GM18507 (cell line): ENCODE measurements around the gene TSPAN14.
"Not testable (repeated sequence)": the region's sequence is repeated elsewhere in the genome, so short reads cannot be mapped to it uniquely, and the experiment has no call there.

Source experiments
- DNase-seq: peaks from one replicate; pipeline ENCODE4 v3.0.0; 2011; ENCODE audit warnings: low read depth; ENCODE audit not compliant: insufficient read length; ENCODE audit errors: extremely low spot score
- FAIRE-seq: peaks from 2 replicates; lab custom pipeline; 2011; peaks lifted over from hg19 to GRCh38; lab: Jason Lieb, UNC

The TSPAN14 gene

DNA sequence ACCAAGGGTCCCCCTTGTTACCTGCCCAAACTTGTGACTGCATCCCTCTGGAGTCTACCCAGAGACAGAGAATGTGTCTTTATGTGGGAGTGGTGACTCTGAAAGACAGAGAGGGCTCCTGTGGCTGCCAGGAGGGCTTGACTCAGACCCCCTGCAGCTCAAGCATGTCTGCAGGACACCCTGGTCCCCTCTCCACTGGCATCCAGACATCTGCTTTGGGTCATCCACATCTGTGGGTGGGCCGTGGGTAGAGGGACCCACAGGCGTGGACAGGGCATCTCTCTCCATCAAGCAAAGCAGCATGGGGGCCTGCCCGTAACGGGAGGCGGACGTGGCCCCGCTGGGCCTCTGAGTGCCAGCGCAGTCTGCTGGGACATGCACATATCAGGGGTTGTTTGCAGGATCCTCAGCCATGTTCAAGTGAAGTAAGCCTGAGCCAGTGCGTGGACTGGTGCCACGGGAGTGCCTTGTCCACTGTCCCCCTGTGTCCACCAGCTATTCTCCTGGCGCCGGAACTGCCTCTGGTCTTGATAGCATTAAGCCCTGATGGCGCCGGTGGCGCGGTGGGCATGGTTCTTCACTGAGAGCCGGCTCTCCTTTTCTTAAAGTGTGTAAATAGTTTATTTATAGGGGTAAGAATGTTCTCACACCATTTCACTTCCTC lies 64.2 kb downstream of the TSPAN14 start:
- FAIRE-seq = peak; percentile 46
- DNase-seq = no peak

DNA sequence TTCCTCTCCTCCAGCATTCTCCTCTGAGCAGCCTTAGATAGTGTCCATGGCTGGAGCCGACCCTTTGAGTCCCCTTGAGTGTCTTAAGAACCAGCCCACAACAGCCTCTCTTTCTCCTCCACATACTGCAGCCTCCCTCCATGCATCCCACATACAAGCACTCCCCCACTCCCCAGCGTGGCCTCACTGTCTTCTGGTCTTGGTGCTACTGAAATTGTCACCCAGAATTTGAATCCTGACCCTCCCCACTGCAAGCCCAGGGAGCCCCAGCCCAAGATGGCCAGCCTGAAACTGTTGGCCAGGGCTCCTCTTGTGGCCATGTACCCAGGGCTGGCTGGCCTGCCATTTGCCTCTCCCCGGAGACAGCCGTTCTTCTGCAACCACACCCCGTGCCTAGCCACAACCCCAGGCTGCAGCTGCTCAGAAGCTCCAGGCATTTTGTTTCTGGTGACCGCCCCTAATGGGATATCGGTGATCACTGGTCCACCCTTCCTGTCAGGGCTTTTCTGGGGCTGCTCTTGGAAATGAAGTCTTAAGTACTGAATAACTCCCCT lies 64.8 kb downstream of the TSPAN14 start:
- DNase-seq (no peak), FAIRE-seq (no peak)

DNA sequence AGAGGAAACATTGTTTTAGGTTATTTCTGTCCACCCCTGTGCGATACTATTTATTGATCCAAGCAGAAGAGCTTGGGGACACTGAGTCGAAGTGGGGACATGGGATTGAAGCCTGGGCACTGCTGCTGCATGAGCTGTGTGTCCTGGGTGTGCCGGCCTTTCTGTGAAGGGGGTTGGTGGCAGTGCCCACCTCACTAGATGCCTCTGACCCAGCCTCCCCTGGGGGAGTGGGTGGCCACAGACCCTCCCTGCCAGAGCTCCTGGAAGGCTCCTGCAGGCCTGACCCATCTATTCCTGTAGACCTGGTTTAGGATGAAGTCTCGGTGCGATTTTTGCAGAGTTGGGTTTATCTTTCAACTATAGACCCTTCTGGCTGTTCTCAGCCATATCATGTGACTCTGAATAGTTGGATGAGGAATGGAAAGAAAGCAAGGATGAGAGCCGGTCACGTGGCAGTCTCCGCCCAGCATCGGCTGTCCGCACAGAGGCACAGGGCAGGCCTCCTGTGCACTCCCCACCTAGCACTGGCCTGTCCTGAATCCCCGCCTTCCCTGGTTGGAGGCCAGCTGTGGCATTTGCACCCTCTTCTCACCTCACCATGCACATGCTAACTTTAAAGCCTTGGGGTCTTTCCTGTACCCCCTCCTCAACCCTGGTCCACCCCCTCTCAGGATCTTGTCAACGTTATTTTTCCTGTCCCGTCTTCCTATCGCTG lies 66.0 kb downstream of the TSPAN14 start:
- FAIRE-seq = no peak
- DNase-seq = no peak

DNA sequence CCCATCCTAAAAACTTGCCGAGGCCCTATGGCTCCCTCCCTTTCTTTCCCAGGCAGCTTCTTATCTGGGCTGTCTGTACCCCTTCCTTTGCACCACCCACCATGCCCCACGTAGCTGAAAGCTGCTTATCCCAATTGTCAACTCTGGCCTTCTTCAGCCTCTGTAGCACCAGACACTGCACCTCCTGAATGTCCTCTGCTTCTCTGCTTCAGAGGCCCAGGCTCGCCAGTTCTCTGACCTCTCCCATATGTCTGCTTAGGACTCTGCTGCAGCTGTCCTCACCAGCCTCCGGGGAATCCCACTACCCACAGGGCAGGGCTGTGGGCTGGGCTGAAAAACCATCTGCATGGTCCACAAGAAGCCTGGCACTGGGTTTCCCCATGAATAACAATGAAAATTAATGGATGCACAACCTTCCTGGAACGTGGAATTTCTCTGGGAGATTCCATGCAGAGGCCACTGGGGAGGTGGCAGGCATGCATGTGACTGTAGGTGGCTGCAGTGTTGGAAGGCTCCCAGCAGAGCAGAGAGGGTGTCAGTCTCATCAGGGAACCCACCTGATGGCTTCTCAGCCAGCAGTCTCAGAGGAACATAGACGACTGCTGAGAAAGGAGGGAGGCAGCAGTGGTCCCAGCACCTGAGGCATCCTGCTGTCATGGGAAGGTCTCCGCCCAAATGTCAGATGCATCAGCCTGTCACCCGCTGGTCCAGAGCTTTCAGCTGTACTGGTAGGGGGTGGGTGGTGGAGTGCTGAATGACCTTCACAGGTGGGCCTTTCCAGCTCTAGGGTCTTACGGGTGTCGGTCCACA lies 66.8 kb downstream of the TSPAN14 start:
- no peak for DNase-seq
- no peak for FAIRE-seq

DNA sequence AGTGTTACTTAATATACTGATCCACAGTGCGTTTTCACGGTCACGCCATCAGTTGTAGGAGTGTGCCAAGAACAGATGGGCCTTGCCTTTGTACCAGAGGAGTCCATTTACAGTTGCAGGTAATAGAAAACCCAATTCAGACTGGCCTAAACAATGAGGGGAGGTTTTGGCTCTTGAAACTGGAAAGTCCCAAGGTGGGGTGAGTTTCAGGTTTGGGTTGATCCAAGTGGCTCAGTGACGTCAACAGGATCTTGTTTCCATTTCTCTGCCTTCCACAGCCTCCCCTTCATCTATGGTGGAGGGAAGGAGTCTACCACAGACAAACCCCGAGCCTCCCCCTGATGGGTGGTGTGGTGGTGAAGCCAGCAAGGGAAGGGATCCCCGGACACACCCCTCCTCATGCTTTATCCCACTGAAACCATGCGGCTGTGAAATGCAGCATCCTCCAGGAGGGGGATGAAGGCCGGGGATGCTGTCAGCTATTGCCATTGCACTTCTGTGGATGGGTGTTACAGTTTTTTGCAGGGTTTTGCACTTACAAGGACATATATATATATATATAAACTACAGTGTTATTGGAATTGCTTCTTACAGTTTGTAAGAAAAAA lies 68.8 kb downstream of the TSPAN14 start:
- FAIRE-seq (no peak), DNase-seq (no peak)

DNA sequence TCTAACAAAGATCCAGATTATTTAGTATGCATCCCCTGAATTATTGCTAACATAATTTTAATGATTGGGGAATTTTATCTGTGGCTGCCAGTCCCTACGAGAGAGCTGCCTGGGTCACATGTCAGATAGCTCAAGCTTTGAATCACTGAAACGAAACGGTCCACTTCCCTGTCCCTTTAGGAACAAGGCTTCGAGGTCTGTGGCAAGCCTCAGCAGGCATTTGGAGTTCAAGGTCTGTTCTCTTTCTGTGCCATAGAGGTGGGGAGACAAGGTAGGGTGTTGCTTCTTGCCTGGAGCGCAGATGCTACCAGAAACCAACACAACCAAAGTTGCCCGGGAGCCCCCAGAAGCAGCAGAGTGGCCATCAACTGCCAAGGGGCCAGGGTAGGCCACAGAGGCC lies 69.7 kb downstream of the TSPAN14 start:
- DNase-seq (no peak), FAIRE-seq (no peak)

DNA sequence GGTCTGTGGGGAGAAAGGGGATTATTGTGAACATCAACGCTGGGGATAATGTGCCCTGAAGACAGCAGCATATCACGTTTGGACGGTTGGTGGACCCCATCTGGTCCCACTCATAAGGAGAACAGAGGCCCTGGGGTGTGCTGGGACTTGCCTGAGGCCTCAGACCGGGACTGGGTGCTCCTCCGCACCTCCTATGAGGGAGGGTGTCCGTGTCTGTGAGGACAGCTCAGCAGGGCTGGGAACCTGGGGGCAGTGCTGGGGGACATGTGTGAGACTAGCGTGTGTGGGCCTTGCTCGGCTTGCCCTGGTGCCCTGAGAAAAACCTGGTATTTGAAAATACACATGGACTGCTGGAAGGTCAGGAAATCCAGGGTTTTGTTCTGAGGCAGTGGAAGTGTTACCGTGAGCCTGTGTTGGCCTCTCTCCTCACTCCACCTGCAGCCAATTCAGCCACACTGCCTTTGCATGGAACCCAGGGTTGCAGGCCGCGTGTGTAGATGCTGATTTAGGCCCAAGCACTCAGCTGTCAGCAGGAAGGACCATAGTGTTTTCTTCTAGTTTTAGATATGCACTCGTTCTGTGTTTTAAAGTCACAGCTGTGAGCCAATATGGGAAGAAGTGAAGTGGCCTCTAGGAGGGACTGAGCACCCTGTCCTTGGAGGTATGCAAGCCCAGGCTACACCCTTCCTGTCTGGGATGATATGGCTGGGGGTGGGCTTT lies 70.2 kb downstream of the TSPAN14 start:
- FAIRE-seq = no peak

DNA sequence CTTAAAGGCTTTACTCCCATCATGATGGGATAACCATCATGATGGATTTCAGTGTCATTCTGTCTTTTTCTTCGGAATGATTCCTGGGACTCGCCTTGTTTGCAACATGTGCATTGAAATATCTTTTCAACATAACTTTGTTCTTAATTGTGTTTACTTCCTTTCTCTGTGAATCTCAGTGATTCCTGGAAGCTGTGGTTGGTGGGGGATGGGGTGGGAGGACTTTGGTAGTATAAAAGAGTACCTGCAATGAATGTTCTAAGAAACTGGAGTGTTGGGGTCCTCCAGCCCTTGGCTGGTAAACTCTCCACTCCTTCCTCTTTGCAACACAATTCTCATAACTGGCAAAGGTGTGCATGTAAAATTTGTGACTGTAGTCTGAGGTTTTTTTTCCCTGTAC lies 72.1 kb downstream of the TSPAN14 start:
- no peak for FAIRE-seq
- no peak for DNase-seq

More for the DNA sequence above, 70.2 kb downstream of the TSPAN14 start:
- no peak for DNase-seq

DNA sequence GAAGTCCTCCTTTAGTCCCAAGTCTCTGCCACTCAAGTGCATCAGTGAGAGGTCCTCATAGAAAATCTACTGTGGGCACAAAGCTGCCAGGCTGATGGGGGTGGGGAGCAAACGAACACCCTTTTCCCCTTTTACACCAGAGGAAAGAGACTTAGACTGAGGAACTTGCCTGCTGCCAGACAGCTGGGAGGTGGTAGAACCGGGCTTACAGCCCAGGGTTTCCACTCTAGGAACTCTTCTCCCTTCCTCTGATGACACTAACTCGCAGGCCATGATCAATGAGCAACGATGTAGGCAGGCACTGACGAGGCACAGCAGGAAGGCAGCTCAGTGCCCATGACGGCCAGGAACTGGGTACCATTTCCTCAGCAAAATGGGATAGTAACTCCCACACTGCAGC lies 72.6 kb downstream of the TSPAN14 start:
- FAIRE-seq (no peak), DNase-seq (no peak)

DNA sequence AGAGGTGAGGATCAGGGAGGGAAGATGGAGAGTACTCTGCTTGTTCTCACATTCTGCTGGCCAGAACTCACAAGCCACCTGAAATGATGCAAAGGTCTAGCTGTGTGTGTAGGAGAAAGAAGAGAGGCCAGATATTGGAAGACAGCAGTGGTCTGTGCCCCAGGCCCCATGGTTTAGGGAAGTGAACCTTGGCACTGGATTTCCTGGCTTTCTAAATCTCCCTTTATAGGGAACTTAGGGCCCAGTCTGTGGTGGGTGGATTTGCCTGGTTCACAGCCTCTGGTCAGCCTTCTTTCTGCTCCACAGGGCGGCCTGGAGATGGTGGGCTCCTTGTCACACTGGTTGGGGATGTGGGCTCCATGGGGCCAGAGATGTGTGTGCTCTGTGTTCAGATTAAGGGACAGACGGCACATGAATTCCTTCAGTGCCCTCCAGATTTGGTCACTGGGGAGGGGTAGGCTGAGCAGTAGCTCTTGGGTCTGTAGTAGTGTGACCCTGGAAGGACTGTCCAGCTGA lies 74.1 kb downstream of the TSPAN14 start:
- no peak for FAIRE-seq
- no peak for DNase-seq

DNA sequence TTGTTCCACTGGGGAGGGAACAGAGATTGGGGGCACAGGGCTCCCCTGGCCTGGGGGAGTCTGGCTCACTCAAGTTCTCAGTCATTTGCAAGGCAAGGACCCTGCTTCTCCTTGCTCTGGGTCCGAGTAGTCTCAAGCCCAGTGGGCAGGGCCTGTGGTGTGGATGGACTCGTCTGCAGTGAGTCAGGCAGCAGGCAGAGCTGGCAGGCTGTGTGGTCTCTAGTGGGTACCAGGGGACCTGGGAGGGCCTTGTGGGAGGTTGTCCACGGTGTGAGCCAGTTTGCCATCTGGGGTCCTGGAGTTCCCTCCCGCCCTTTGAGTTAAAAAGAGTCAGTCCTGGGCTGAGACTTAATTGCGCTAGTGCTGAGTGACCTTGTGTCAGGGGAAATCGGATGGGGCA lies 74.8 kb downstream of the TSPAN14 start:
- DNase-seq (no peak), FAIRE-seq (no peak)

DNA sequence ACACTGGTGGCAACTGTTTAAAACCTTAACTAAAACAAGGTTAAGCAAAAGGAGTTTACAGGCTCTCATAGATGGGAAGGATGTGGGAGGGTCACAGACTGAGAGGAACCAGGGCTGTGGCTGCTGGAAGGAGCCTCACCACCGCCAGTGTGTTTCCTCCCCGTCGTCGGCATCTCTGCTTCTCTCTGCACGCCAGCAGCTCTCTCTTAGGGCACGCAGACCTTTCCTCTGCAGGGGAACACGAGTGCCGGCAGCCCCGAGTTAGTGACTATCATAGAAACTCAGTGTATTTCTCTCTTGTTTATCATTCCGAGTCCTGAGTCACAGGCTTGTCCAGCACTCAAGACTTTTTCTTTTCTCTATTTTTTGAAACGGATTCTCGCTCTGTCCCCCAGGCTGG lies 75.5 kb downstream of the TSPAN14 start:
- FAIRE-seq (no peak), DNase-seq (no peak)

DNA sequence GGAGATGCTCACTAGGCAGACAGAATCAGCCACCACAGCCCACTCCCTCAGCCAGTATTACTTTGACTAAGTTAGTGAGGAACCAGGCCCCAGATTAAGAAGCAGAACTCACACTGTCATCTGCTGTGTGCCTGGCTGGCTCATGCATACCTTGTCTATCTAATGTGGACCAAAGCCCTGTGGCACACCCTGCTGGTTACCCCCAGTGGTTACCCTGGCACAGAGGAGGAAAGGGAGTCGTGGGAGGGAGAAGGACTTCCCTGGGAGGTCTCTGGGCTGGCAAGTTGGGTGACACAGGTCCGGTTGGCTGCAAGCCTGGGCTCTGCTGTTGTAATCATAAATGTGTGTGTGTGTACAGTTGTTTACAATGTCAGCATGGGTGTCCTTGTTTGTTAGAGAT lies 76.1 kb downstream of the TSPAN14 start:
- DNase-seq (no peak), FAIRE-seq (no peak)

DNA sequence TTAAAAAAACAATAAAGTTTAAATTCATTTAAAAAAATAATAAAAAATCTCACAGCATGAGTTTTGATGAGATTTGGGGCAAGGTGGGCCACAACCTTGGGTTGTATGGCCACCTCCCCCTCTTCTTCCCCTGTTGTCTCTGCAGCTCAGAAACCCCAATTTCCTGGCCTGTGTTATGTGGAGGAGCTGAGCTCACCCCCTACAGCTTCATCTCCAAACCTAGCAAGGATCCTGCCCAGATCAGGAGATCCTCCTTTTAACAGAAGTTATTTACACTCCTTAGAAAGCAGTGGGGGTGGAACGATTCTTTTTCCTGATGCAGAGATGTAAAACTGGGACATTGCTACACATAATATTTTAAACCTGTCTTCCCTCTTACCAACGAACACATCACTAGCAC lies 76.7 kb downstream of the TSPAN14 start:
- FAIRE-seq = no peak
- no peak for DNase-seq

DNA sequence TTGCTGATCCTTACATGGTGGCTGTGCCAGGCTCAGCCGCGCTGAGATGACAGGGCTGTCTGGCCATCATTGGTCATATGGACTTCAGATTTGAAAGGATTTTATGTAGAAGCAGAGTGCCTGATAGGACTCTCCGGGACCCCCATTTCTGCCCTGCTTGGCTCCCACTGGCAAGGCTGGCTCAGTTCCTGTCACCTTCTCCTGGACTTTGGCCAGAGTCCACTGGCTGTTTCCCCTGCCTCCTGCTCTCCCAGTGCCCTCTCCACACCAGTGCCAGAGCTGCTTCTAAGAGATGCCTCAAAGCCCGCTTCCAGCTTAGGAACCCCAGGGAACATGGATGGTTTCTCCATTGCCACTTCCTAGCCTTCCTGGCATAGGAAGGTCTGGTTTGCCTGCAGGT lies 78.5 kb downstream of the TSPAN14 start:
- FAIRE-seq (no peak), DNase-seq (no peak)

DNA sequence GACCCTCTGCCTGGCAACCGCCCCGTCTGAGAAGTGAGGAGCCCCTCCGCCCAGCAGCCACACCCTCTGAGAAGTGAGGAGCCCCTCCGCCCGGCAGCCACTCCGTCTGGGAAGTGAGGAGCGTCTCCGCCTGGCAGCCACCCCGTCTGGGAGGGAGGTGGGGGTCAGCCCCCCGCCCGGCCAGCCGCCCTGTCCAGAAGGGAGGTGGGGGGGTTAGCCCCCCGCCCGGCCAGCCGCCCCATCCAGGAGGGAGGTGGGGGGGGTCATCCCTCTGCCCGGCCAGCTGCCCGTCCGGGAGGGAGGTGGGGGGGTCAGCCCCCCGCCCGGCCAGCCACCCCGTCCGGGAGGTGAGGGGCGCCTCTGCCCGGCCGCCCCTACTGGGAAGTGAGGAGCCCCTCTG lies 79.9 kb downstream of the TSPAN14 start:
- FAIRE-seq, DNase-seq: not testable (repeated sequence)

DNA sequence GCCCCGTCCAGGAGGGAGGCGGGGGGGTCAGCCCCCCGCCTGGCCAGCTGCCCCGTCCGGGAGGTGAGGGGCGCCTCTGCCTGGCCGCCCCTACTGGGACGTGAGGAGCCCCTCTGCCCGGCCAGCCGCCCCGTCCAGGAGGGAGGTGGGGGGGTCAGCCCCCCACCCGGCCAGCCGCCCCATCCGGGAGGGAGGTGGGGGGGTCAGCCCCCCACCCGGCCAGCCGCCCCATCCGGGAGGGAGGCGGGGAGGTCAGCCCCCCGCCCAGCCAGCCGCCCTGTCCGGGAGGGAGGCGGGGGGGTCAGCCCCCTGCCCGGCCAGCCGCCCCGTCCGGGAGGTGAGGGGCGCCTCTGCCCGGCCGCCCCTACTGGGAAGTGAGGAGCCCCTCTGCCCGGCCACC lies 80.5 kb downstream of the TSPAN14 start:
- DNase-seq, FAIRE-seq: not testable (repeated sequence)

DNA sequence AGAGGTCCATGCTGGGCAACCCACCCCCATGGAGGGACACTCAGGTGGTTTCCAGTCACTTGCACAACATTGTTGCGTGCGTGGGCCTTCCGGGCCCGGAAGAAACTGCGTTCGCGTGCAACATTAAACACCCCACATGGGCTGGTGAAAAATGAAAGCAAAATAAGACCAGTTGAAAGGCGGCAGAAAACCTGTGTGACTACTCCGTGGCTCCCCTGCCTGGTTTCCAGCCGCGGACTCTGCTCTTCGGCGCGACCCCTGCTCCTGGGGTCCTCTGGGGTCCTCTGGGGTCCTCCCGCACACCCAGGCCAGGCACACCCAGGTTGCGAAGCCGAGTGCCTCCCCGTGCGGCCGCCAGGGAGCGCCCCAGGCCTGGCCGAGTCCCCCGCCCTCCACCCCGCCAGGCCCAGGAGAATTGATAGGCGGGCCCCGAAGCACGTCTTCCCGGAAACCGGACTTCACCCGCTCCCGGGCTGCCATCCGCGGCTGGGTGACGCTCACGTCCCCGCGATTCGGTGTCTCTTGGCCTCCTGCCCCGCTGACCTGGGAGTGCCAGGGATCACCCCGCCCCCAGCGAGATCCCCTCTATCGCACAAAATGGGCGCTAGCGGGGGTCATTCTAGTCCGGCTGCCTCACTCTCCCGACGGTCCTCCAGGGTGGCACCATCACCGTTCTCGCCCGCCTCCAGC lies 81.7 kb downstream of the TSPAN14 start:
- FAIRE-seq = peak; percentile 80
- DNase-seq = peak; percentile 76
